HG03060 (cell line): ENCODE results near the gene TPSAB1.

ENCODE experiments used
- ATAC-seq: cut with Tn5 transposase; IDR thresholded peaks from one replicate; pipeline ENCODE4 v1.9.1; 2021; ENCODE audit warnings: low read depth, moderate number of reproducible peaks; ENCODE audit not compliant: unreplicated experiment

TPSAB1 gene

GRCh38 chr16:1209081-1209480 is 31.4 kb upstream of the TPSAB1 start:
- no peak for ATAC-seq

GRCh38 chr16:1210461-1210860 is 30.0 kb upstream of the TPSAB1 start:
- ATAC-seq = no peak

GRCh38 chr16:1211451-1212268 is 28.8 kb upstream of the TPSAB1 start:
- ATAC-seq = no peak

- ATAC-seq = no peak
Measured at GRCh38 chr16:1212616-1213194, 27.8 kb upstream of the TPSAB1 start.

GRCh38 chr16:1213231-1213630 is 27.3 kb upstream of the TPSAB1 start:
- no peak for ATAC-seq

- ATAC-seq = no peak
Measured at GRCh38 chr16:1213796-1214372, 26.6 kb upstream of the TPSAB1 start.

- ATAC-seq = no peak
Measured at GRCh38 chr16:1214719-1215118, 25.8 kb upstream of the TPSAB1 start.

- ATAC-seq = no peak
Measured at GRCh38 chr16:1215574-1216295, 24.8 kb upstream of the TPSAB1 start.

- ATAC-seq = no peak
Measured at GRCh38 chr16:1216296-1216619, 24.2 kb upstream of the TPSAB1 start.

GRCh38 chr16:1216681-1217400 is 23.7 kb upstream of the TPSAB1 start:
- ATAC-seq = no peak

- ATAC-seq = no peak
Measured at GRCh38 chr16:1217526-1217925, 23.0 kb upstream of the TPSAB1 start.

GRCh38 chr16:1218061-1218929 is 22.2 kb upstream of the TPSAB1 start:
- no peak for ATAC-seq

- ATAC-seq = no peak
Measured at GRCh38 chr16:1218930-1219611, 21.4 kb upstream of the TPSAB1 start.

GRCh38 chr16:1220098-1220728 is 20.3 kb upstream of the TPSAB1 start:
- ATAC-seq = no peak

GRCh38 chr16:1220841-1221627 is 19.5 kb upstream of the TPSAB1 start:
- ATAC-seq = no peak

GRCh38 chr16:1221628-1222552 is 18.6 kb upstream of the TPSAB1 start:
- ATAC-seq = no peak
